Raji (cell line): ENCODE measurements around the gene NEURL1.
A peak's percentile ranks its signal among the peaks of the same experiment; 100 is the strongest.

Source experiments
- POLR2A ChIP-seq: IDR thresholded peaks from 2 replicates; pipeline ENCODE4 v1.6.1; 2011; ENCODE audit warnings: low read depth, low read length, control low read depth; ENCODE audit not compliant: insufficient read depth

Gene NEURL1

DNA sequence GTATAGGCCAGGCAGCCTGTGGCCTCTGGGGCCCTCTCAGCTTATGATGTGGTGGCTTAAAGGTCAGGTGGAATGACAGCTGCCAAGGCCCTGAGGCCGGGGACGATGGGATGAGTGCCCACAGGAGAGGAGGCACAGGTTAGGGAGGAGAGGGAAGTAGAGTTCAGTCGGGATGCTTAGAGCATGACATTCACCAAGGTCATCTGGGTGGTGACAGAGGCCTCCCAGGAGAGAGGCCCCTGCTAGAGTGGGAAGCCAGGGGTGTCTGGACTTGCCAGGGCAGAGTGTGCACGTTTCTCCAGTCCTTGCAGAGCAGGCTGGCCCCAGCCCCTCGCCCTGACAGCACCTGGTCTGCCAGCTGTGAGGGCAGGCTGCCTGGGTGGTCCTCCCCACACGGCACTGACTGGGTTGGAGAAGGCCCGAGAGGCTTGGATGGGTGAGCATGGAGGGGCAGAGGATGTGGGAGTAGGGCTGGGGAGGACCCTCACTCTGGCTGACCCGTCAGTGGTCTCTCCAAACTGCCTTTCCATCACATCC, 36.3 kb upstream of the NEURL1 start:
- TF ChIP-seq POLR2A: no peak

DNA sequence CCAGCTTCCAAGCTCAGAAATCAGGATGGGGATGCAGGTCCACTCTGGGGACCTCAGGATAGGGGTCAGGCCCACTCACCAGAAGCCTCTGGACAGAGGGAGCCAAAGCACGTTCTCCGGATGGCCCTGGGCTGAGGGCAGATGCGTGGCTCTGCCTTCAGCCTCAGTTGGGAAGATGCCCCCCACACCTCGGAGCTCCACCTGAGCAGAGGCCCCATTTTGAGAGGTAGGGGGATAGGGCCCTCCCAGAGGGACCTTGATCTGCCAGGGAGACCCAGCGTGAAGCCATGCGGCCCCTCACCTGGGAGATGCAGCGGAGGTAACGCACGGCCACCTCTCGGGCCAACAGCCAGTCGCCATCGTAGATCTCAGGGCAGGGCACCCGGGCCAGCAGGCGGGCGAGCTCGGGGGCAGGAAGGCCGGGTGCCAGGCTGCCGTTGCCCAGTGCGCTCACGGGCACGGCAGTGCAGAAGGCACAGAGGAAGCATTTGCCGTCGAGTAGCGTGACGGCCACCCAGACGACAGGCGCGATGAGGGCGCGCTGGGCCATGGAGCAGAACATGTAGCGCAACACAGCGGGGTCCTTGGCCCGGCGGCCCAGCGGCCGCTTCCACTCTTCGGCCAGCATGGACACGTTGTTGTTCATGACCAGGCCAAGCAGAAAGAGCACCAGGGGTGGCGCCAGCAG, 35.5 kb upstream of the NEURL1 start:
- no peak for TF ChIP-seq POLR2A

DNA sequence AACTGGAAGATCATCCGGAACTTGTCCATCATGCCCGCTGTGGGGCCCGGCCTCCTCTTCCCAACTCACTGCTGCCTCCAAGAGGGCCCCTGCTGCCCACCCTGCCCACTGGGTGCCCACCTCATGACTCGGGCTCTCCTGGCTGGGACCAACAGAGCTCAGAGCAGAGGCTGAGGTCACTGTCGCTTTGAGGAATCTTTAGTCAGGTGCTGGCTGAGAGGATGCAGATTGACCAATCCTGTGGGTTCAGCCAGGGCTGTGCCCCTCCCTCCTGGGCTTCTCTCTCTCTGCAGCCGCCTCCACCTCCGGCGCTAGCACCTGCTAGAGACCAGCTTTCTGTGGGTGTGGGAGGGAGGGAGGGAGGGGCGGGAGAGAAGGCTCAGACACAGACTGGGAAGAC, 34.8 kb upstream of the NEURL1 start, which contains the start of gene CALHM1:
Gene CALHM1, minus strand, starts transcription at position 181 of the 400 bp plus-strand sequence. Its CDS starts 149 bp downstream, at position 32.
- TF ChIP-seq POLR2A: no peak

DNA sequence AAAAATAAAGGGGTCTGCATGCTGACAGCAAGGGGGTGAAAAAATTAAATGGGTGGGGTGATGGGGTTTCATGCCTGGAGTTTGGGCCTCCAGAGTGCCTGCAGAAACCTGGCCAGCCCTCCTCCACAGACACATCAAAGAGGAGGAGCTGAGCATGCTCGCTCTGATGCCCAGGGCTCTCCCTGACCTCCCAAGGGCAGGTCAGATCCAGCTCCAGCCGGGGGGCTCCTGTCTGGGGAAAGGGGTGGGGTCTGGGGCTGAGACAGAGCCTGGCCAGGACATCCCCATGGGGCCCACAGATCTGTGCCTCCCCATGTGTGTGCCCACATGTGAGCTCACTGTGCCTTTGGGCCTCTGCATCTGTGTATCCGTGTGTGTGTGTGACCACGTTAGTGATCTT, 33.9 kb upstream of the NEURL1 start:
- TF ChIP-seq POLR2A: no peak

DNA sequence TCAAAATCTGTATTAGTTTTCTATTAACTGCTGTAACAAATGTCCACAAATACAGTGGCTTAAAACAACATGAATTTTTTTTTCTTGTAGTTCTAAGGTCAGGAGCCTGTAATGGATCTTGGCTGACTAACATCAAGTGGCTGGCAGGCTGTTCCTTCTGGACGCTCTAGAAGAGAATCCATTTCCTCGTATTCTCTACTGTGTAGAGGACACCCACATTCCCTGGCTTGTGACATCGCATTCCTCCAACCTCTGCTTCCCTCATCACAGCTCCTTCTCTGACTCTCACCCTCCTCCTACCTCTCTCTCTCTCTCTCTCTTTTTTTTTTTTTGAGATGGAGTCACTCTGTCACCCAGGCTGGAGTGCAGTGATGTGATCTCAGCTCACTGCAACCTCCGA, 30.0 kb upstream of the NEURL1 start:
- no peak for TF ChIP-seq POLR2A

DNA sequence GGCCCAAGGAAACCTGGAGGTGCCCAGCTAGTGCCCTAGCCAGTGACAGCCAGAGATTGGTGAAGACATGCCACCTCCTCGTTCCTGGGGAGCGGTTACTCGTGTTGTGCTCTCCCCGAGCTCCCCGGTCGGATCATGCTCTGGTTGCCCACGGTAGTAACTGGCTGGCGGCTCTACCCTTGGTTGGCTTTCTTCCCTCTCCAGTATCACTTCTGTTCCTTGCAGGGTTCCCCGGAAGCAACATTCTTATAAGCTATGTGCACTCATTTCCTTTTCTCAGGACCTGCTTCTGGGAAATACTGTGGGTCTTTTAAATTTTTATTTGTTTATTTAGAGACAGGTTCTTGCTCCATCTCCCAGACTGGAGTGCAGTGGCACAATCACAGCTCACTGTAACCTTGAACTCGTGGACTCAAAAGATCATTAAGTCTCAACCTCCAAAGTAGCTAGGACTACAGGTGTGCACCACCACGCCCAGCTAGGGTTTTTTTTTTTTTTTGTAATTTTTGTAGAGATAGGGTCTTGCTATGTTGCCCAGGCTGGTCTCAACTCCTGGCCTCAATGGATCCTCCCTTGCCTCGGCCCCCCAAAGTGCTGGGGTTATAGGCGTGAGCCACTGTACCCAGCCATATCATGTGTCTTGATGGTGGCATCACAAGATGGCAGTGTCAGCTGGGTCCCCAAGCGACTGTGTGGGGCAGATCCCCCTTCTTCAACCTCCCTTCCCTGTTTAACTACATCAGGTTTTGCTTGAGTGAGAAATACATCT, 27.9 kb upstream of the NEURL1 start:
- TF ChIP-seq POLR2A: no peak

DNA sequence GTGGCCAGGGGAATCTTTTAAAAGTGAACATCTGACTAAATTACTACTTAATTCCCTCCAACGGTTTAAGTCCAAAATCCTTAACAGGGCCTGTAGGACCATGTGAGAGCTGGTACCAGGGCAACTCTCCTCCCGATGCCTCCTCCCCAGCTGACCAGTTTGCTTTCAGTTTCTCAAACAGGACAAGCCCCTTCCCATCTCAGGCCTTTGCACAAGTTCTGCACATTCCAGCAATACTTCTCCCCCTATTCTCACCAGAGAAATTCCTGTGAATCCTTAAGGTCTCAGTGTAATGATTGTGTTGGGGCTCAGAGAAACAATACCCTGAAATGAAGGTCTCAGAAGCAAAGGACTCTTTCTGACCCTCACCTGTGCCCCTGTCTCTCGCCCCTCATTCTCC, 26.8 kb upstream of the NEURL1 start:
- TF ChIP-seq POLR2A: no peak

DNA sequence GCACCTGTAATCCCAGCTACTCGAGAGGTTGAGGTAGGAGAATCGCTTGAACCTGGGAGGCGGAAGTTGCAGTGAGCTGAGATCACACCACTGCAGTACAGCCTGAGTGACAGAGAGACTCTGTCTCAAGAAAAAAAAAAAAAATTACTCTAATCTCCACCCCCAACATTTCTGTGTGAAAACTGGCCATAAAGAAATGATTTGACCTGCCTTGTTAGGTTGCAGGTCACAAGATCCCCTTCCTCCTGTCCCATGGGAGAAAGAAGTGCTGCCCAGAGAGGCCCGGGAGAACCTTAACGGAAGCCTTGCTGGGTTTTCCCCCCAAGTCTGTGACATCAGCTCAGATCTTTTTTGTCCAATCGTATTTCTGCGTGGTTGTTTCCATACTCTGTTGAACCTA, 26.1 kb upstream of the NEURL1 start:
- no peak for TF ChIP-seq POLR2A

DNA sequence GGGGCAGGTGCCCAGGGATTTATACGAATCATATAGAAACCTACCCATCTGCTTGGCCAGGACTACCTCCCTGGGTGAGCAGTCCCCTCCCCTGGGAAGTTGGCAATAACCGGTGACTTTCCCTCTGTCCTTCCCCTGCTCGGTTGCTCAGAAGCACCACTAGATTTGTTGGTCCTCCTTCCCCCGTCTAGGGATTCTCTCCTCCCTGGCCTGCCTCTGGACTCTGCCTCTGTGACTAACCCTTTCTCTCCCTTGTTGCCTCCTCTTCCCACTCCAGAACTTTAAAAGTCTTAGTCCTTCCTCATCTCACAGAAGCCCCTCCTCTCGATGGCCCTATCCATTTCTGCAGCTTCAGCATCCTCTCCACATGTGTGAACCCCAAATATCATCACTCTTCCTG, 24.3 kb upstream of the NEURL1 start:
- TF ChIP-seq POLR2A: no peak

DNA sequence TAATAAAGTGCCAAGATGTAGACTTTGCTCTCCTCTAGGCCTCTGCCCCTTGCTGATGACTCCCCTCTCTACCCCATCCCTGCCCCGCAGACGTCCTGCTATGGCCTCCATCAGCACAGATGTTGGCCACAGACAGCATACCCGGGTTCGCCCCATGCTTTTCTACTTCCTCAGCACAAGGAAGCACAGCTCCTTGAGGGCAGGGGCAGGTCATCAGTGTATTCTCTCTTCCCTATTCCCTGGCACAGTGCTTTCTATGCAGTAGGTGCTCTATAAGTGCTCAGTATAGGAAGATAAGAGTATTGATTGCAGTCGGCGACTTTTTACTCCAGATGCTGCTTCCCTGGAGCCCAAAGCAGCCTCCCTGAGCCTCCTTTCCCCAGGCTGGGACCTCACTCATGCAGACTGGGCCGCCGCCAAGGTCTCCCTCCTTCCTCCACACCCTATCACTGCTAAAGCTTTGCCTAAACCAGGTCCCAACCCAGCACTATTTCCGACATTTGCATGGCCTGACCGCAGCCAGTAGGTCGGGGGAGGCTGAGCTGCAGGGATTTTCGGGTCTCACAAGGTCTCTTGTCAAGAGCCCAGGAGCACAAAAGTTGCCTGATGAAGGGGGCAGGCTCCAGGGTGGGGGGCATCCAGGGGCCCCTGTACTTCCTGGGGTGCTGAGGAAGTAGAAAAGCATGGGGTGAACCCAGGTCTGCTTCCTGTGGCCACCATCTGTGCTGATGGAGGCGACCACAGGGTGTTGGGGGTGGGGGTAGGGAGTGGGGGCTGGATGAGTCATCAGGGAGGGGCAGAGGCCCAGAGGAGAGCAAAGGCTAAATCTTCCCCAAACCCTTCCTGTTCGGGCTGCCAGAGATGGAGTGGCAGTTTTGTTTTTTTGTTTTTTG, 22.5 kb upstream of the NEURL1 start:
- TF ChIP-seq POLR2A: peak; percentile 69

DNA sequence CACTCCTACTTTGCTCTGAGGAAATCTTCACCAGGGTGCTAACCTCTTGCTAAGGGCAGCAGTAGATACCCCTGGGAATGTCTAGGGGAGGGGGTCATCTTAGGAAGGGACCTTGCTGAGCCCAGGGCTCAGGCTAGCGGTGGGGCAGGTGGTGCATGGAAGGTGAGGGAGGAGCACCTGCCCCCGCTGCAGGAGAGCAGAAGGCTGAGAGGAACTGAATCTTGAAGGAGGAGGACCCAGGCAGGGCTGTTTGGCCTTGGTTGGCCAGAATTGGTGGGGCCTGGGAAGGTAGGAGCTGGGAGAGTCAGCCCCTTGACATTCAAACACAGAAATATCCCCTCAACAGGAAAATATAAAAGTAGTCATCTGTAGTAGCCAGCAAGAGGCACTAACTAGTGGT, 21.5 kb upstream of the NEURL1 start:
- TF ChIP-seq POLR2A: peak; percentile 44

DNA sequence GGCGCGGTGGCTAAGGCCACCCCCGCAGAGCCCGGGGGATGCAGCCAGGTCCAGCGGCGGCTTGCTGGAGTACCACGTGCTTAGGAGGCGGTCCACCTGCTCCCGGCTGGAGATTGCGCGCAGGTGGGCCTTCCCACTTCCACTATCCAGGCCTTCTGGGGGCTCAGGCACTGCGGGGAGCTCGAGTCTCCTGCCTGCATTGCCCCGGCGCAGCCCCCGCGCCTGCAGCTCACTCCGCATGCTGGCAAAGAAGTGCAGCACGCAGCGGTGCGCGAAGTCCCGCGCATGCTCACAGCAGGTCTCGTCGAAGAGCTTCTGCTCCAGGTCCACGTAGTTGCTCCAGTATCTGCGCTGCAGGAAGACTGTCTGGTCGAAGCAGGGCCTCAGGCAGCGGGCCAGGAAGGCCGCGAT, 20.2 kb upstream of the NEURL1 start:
- no peak for TF ChIP-seq POLR2A

DNA sequence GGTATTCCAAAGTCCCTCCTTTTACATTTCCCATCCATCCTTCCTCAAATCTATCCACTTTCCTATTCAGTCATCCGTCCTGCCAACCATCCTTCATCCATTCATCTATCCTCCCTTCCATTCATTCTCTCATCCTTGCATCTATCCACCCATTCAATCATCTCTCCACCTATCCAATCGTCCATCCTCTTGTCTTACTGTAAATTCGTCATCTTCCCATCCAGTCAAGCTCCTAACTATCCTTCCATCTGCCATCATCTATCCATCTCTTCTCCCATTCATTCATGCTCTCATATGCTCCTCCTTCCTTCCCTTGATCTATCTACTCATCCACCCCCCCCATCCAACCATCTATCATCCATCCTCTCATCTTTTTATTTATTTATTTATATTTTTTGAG, 19.4 kb upstream of the NEURL1 start:
- TF ChIP-seq POLR2A: no peak

DNA sequence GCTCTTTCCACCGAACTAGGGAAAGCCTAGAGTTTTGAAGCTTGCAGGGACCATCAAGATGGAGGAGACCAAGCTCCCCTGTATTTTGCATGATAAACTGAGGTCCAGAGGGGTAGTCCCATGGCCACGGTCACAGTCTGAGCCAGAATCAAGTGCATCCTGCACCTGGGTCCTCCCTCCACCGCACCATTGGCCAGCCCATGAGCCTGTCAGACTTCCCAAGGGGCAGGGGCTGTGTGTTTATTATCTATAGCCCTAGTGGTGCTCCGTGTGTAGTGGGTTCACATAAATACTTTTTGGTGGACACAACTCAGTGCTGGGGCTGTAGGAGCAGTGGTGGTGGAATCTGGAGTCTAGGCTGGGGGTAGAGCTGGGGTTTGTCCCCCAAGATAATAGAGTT, 18.1 kb upstream of the NEURL1 start:
- no peak for TF ChIP-seq POLR2A

DNA sequence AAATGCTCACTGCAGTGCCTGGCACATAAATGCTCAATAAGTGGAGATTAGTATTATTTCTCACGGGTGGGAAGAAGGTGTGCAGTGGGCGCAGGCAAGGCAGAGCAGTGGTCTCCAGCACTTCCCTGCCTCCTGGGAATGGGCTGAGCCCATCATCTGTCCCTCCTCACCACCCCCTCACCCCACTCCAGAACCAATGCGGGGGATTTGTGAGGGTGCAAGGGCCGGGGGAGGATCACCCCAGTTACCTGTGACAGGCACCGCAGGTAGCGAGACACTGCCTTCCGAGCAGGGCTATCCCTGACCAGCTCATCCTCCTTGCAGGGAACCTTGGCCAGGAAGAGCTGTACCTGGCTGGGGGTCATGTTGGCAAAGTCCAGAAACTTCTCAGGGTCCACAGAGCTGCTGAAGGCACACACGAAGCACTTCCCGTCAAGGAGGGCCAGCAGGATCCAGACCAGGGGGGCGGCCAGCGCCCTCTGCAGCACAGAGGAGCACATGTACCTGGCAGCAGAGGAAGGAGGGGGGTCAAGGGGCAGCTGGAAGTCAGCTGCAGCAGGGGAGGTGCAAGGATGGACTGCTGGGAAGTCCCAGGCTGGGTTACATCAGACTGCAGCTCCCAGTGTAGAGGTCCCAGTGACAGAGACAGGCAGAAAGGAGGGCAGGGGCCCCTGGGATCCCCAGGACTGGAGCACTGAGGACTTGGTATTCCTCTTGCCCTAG, 17.3 kb upstream of the NEURL1 start:
- TF ChIP-seq POLR2A: no peak
